ENCODE data around the gene SH3GL1.

The SH3GL1 gene

GRCh38 chr19:4379383-4380253, 20.7 kb downstream of the SH3GL1 start:
- Histone ChIP-seq H4K20me1 (ENCODE audit: insufficient read depth, low read length) (no peaks in the 10 kb centered on the region), H3K79me2 (ENCODE audit: insufficient read depth, low read length) (no peaks in the 10 kb centered on the region), H3K9ac (ENCODE audit: low read length) (no peak overlapping the region; the same call in 1 of the 2 replicates)

GRCh38 chr19:4378886-4379285, 21.5 kb downstream of the SH3GL1 start:
- H3K4me3 ChIP-seq (ENCODE audit: low read depth, low read length, poor library complexity, severe bottlenecking), result no peak overlapping the region
- no peaks in the 10 kb centered on the region for H3K79me2 ChIP-seq (ENCODE audit: insufficient read depth, low read length)
- H3K9me3 ChIP-seq (ENCODE audit: low read length), result no peaks in the 10 kb centered on the region
- H3K36me3 ChIP-seq (ENCODE audit: insufficient read depth, low read length), result peaks cover 11% of the 10 kb centered on the region
- no peaks in the 10 kb centered on the region for H3K27me3 ChIP-seq (ENCODE audit: insufficient read depth, low read length)
- H3K27ac ChIP-seq (ENCODE audit: low read depth, low read length, poor library complexity, severe bottlenecking), result no peak overlapping the region
- no peak overlapping the region for H2AFZ ChIP-seq (ENCODE audit: low read length)
- H3K4me1 ChIP-seq (ENCODE audit: insufficient read depth, low read length, severe bottlenecking), result peaks cover 36% of the 10 kb centered on the region
- no peaks in the 10 kb centered on the region for H4K20me1 ChIP-seq (ENCODE audit: insufficient read depth, low read length)
- H3K9me2 ChIP-seq (ENCODE audit: low read depth, low read length), result no peaks in the 10 kb centered on the region
- H3F3A ChIP-seq (ENCODE audit: insufficient read depth, low read length), result no peaks in the 10 kb centered on the region
- H3K9ac ChIP-seq (ENCODE audit: low read length), result no peak overlapping the region
- H3K4me2 ChIP-seq (ENCODE audit: low read length), result no peak overlapping the region
- TF ChIP-seq CTCF (IDR thresholded peaks at IDR 0.05; ENCODE audit: low read length) (no peak), EZH2 (IDR thresholded peaks at IDR 0.05; ENCODE audit: borderline replicate concordance, low read length) (no peak)

More at GRCh38 chr19:4379383-4380253, 20.7 kb downstream of the SH3GL1 start:
- peaks cover 36% of the 10 kb centered on the region for H3K4me1 ChIP-seq (ENCODE audit: insufficient read depth, low read length, severe bottlenecking)
- TF ChIP-seq EZH2 (IDR thresholded peaks at IDR 0.05; ENCODE audit: borderline replicate concordance, low read length) (no peak), CTCF (IDR thresholded peaks at IDR 0.05; ENCODE audit: low read length) (no peak)
- no peaks in the 10 kb centered on the region for H3K27me3 ChIP-seq (ENCODE audit: insufficient read depth, low read length)
- H3F3A ChIP-seq (ENCODE audit: insufficient read depth, low read length), result no peaks in the 10 kb centered on the region
- H3K4me2 ChIP-seq (ENCODE audit: low read length), result peak overlapping the region; percentile 25; the same call in 1 of the 2 replicates
- H3K9me2 ChIP-seq (ENCODE audit: low read depth, low read length), result no peaks in the 10 kb centered on the region
- no peak overlapping the region for H3K4me3 ChIP-seq (ENCODE audit: low read depth, low read length, poor library complexity, severe bottlenecking)
- no peak overlapping the region for H2AFZ ChIP-seq (ENCODE audit: low read length)
- H3K27ac ChIP-seq (ENCODE audit: low read depth, low read length, poor library complexity, severe bottlenecking), result no peak overlapping the region
- no peaks in the 10 kb centered on the region for H3K9me3 ChIP-seq (ENCODE audit: low read length)
- peaks cover 17% of the 10 kb centered on the region for H3K36me3 ChIP-seq (ENCODE audit: insufficient read depth, low read length)

- Histone ChIP-seq H4K20me1 (ENCODE audit: insufficient read depth, low read length) (no peaks in the 10 kb centered on the region), H3K79me2 (ENCODE audit: insufficient read depth, low read length) (no peaks in the 10 kb centered on the region)
Observed at GRCh38 chr19:4376991-4377781, 23.2 kb downstream of the SH3GL1 start.

More at GRCh38 chr19:4376991-4377781, 23.2 kb downstream of the SH3GL1 start:
- H2AFZ ChIP-seq (ENCODE audit: low read length), result no peak overlapping the region
- H3K27ac ChIP-seq (ENCODE audit: low read depth, low read length, poor library complexity, severe bottlenecking), result no peak overlapping the region
- H3K4me2 ChIP-seq (ENCODE audit: low read length), result no peak overlapping the region
- no peaks in the 10 kb centered on the region for H3K9me2 ChIP-seq (ENCODE audit: low read depth, low read length)
- H3K4me1 ChIP-seq (ENCODE audit: insufficient read depth, low read length, severe bottlenecking), result peaks cover 36% of the 10 kb centered on the region
- TF ChIP-seq CTCF (IDR thresholded peaks at IDR 0.05; ENCODE audit: low read length), result no peak
- no peak for TF ChIP-seq EZH2 (IDR thresholded peaks at IDR 0.05; ENCODE audit: borderline replicate concordance, low read length)
- H3K27me3 ChIP-seq (ENCODE audit: insufficient read depth, low read length), result no peaks in the 10 kb centered on the region
- H3K36me3 ChIP-seq (ENCODE audit: insufficient read depth, low read length), result peaks cover 6% of the 10 kb centered on the region; the same call in 1 of the 2 replicates
- no peaks in the 10 kb centered on the region for H3K9me3 ChIP-seq (ENCODE audit: low read length)
- H3K4me3 ChIP-seq (ENCODE audit: low read depth, low read length, poor library complexity, severe bottlenecking), result no peak overlapping the region
- H3K9ac ChIP-seq (ENCODE audit: low read length), result no peak overlapping the region
- no peaks in the 10 kb centered on the region for H3F3A ChIP-seq (ENCODE audit: insufficient read depth, low read length)
